ENCODE results near the gene SSMEM1. TPM values are rescaled to one million over a fixed set of nuclear protein-coding genes. Genes with fewer than 3 reads are reported as not detected.

SSMEM1 gene
- total RNA-seq, 4 donors from 2014 or later, result not detected

GRCh38 chr7:130210181-130210935 is 2.7 kb downstream of the SSMEM1 start:
- TF ChIP-seq CTCF (IDR thresholded peaks at IDR 0.05), result no peak
- no peak for TF ChIP-seq POLR2A (IDR thresholded peaks at IDR 0.05)
- DNase-seq, result no peak
- no peaks in the 10 kb centered on the region for H3K9me3 ChIP-seq
- no peaks in the 10 kb centered on the region for H3K36me3 ChIP-seq
- no peaks in the 10 kb centered on the region for H3K4me1 ChIP-seq
- H3K4me3 ChIP-seq, result no peak overlapping the region
- no peak overlapping the region for H3K27ac ChIP-seq
- intact Hi-C loops (cut with DNase I; ENCODE audit: low total_unique reads), result no loop called here
- no peaks in the 10 kb centered on the region for H3K27me3 ChIP-seq

DNA sequence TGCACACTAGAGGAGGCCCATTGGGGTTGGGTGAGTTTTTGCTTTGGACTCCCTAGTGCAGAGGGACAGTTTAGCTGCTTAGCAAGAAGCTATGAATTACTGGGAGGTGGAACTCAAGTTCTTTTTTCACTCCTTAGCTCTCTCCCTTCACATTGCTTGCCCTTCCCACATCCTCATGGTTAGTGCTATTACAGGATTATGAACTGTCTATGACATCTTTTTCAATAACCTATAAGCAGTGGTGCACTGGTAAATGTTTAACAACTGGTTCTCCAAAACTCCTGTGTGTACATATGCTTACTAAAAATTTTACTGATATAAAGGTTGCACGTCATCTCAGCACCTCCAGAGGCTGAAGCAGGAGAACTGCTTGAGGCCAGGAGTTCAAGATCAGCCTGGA is 6.2 kb downstream of the SSMEM1 start:
- intact Hi-C loops (cut with DNase I; ENCODE audit: low total_unique reads), result no loop called here
- no peak for TF ChIP-seq POLR2A (IDR thresholded peaks at IDR 0.05)
- no peak for TF ChIP-seq CTCF (IDR thresholded peaks at IDR 0.05)

GRCh38 chr7:130216025-130216424 is 8.4 kb downstream of the SSMEM1 start:
- no peaks in the 10 kb centered on the region for H3K27me3 ChIP-seq
- H3K4me3 ChIP-seq, result no peak overlapping the region
- H3K36me3 ChIP-seq, result no peaks in the 10 kb centered on the region
- intact Hi-C loops (cut with DNase I; ENCODE audit: low total_unique reads), result no loop called here
- DNase-seq, result no peak
- TF ChIP-seq CTCF (IDR thresholded peaks at IDR 0.05) (no peak), POLR2A (IDR thresholded peaks at IDR 0.05) (no peak)
- no peaks in the 10 kb centered on the region for H3K4me1 ChIP-seq
- H3K9me3 ChIP-seq, result no peaks in the 10 kb centered on the region
- no peak overlapping the region for H3K27ac ChIP-seq

More for the DNA sequence above, 6.2 kb downstream of the SSMEM1 start:
- DNase-seq, result no peak
- no peak overlapping the region for H3K27ac ChIP-seq
- H3K36me3 ChIP-seq, result no peaks in the 10 kb centered on the region
- H3K4me3 ChIP-seq, result no peak overlapping the region
- no peaks in the 10 kb centered on the region for H3K9me3 ChIP-seq
- H3K27me3 ChIP-seq, result no peaks in the 10 kb centered on the region
- H3K4me1 ChIP-seq, result no peaks in the 10 kb centered on the region

- TF ChIP-seq POLR2A (IDR thresholded peaks at IDR 0.05) (no peak), CTCF (IDR thresholded peaks at IDR 0.05) (no peak)
- Histone ChIP-seq H3K27ac (no peak overlapping the region), H3K36me3 (no peaks in the 10 kb centered on the region), H3K4me1 (no peaks in the 10 kb centered on the region), H3K27me3 (no peaks in the 10 kb centered on the region), H3K4me3 (no peak overlapping the region), H3K9me3 (no peaks in the 10 kb centered on the region)
- DNase-seq, result no peak
- intact Hi-C loops (cut with DNase I; ENCODE audit: low total_unique reads), result no loop called here
Observed at GRCh38 chr7:130216750-130217149, 9.1 kb downstream of the SSMEM1 start.

DNA sequence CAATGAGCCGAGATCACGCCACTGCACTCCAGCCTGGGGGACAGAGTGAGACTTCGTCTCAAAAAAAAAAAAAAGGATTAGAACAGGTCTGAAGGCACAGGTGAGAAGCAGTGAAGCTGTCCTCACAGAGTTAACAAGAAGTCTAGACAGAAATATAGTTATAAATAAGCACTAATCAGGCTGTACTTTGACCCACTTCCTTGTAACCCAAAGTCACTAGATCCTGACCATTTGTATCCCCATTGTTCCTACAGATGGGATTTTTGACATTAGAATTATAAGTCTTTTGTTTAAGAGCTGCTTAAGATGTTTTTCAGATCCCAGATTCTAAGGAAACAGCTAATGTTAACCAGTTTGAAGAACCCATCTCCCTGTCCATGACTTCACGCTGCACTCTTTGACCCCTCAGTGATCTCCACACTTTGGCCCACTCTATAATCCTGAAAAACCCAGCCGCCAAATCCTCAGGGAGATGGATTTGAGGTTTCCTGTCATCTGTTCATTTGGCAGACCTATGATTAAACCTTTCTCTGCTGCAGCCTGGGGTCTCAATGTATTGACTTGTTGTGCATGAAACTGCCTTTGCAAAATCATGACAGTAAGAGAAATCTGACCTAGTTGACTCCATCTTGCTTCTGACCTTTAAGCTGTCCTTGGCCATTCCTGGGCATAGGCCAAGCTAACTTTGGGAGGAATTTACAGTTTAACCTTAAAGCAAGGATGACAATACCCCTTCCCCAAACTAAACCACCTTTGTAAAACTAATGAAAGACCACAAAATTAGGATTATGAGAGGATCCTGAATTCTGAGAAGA is 11.4 kb downstream of the SSMEM1 start:
- Histone ChIP-seq H3K36me3 (no peaks in the 10 kb centered on the region), H3K27me3 (no peaks in the 10 kb centered on the region), H3K9me3 (no peaks in the 10 kb centered on the region), H3K27ac (no peak overlapping the region), H3K4me3 (no peak overlapping the region), H3K4me1 (no peaks in the 10 kb centered on the region)
- no peak for DNase-seq
- TF ChIP-seq POLR2A (IDR thresholded peaks at IDR 0.05), result no peak
- TF ChIP-seq CTCF (IDR thresholded peaks at IDR 0.05), result no peak
- intact Hi-C loops (cut with DNase I; ENCODE audit: low total_unique reads), result no loop called here

Data from uterus (tissue), 4 donors.